Upper lobe of left lung (tissue), 4 donors: ENCODE measurements around the gene MGAT4A.

Experiments used
- CTCF ChIP-seq, 6 experiments: fragments of 450-650 bp in 4 of 6; fragments of 200-600 bp in 2 of 6; sonication (generic) in 2 of 6; IDR thresholded peaks; one replicate each; pipeline ENCODE4 v1.5.1; 2016 to 2019; ENCODE audit warnings: antibody characterized with exemption in 6 of 6
- POLR2A ChIP-seq, 4 donors: fragments of 450-650 bp; IDR thresholded peaks; one replicate each; pipeline ENCODE4 v1.5.1; 2016 to 2017; ENCODE audit warnings: antibody characterized with exemption in 4 of 4, mild to moderate bottlenecking in 2 of 4
- POLR2AphosphoS5 ChIP-seq, 2 donors: sonication (generic); formaldehyde crosslinking; IDR thresholded peaks; one replicate each; pipeline ENCODE4 v1.5.1; 2017; ENCODE audit warnings: antibody characterized with exemption in 2 of 2

GRCh38 chr2:98676742-98677141, 54.2 kb downstream of the MGAT4A start:
- TF ChIP-seq POLR2AphosphoS5 (IDR thresholded peaks at IDR 0.05) (no peak), POLR2A (IDR thresholded peaks at IDR 0.05) (no peak), CTCF (IDR thresholded peaks at IDR 0.05) (no peak)
